Osteoblast (primary cell): ENCODE measurements around the gene VOPP1. TPM values are rescaled to one million over a fixed set of nuclear protein-coding genes. Genes with fewer than 3 reads are reported as not detected.

Experiments
- DNase-seq: peaks from one replicate; pipeline ENCODE4 v3.0.0; 2011; ENCODE audit warnings: low spot score, mixed read lengths; ENCODE audit not compliant: insufficient read length; ENCODE audit errors: missing footprints
- H2AFZ ChIP-seq: 2 replicates; pipeline ENCODE4 v1.6.0; 2011; ENCODE audit warnings: mild to moderate bottlenecking, low read length
- H3K27ac ChIP-seq: 2 replicates; pipeline ENCODE4 v1.5.1; 2011; ENCODE audit warnings: mild to moderate bottlenecking, low read depth, low read length, moderate library complexity
- H3K27me3 ChIP-seq: 2 replicates; pipeline ENCODE4 v1.6.0; 2012; ENCODE audit warnings: mild to moderate bottlenecking, control low read depth, inconsistent platforms, low read length, moderate library complexity; ENCODE audit not compliant: insufficient read depth
- H3K36me3 ChIP-seq: 2 replicates; pipeline ENCODE4 v1.5.1; 2011; ENCODE audit warnings: mild to moderate bottlenecking, low read length, control low read depth, moderate library complexity; ENCODE audit not compliant: insufficient read depth
- H3K4me1 ChIP-seq: 2 replicates; pipeline ENCODE4 v1.5.1; 2011; ENCODE audit warnings: mild to moderate bottlenecking, low read length, control low read depth, moderate library complexity; ENCODE audit not compliant: insufficient read depth
- H3K4me2 ChIP-seq: 2 replicates; pipeline ENCODE4 v1.6.0; 2011; ENCODE audit warnings: mild to moderate bottlenecking, low read length; ENCODE audit not compliant: insufficient read depth
- H3K4me3 ChIP-seq: fragments of 200-600 bp; sonication (generic); 3 replicates; pipeline ENCODE4 v1.5.1; 2012; ENCODE audit warnings: mild to moderate bottlenecking, low read length, inconsistent platforms; ENCODE audit not compliant: insufficient read depth
- H3K79me2 ChIP-seq: 2 replicates; pipeline ENCODE4 v1.6.0; 2012; ENCODE audit warnings: mild to moderate bottlenecking, low read length, control low read depth, inconsistent platforms; ENCODE audit not compliant: insufficient read depth
- H3K9me3 ChIP-seq: 2 replicates; pipeline ENCODE4 v1.5.1; 2011; ENCODE audit warnings: low read depth, low read length, control low read depth
- H4K20me1 ChIP-seq: 2 replicates; pipeline ENCODE4 v1.6.0; 2012; ENCODE audit warnings: mild to moderate bottlenecking, low read length, control low read depth; ENCODE audit not compliant: insufficient read depth
- total RNA-seq: library from RNA; depleted of rRNA; stranded (reverse); fragments of >200 nt; gene quantifications from 2 replicates; pipeline ENCODE4 v1.2.3, GENCODE V29; 2012
- TF ChIP-seq, protein P1 (sequence below): IDR thresholded peaks from 2 replicates; pipeline ENCODE4 v1.5.1; 2011; ENCODE audit warnings: mild to moderate bottlenecking, low read depth, low read length, moderate library complexity; ENCODE audit errors: extremely low read depth

VOPP1 gene
- total RNA-seq, 1 donor, result 74.6 TPM

DNA sequence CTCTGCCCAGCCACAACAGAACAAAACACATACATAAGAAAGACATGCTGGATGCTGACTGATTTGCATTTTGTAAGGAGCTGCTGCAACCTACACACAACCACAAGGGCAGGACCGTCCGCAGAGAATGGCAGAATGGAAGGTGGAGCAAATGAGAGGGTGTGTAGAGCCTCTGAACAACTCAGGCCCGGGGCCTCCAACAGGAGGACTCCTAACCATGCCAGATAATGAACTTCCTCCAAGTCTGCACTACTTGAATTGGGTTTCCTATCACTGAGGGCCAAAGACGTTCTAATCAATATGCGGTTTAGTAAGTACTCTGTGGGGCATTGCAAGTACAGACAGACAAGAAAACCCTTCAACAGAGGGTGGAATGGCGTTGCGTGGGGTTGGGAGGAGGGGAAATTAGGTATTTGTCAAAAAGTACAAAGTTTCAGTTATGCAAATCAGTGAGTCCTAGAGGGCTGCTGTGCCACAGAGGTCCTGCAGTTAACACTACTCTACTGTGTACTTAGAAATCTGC lies 14.6 kb downstream of the VOPP1 start:
- no peak overlapping the region for H2AFZ ChIP-seq
- H4K20me1 ChIP-seq, result peaks cover 73% of the 10 kb centered on the region
- DNase-seq, result no peak
- no peaks in the 10 kb centered on the region for H3K36me3 ChIP-seq
- TF ChIP-seq, protein P1, sequence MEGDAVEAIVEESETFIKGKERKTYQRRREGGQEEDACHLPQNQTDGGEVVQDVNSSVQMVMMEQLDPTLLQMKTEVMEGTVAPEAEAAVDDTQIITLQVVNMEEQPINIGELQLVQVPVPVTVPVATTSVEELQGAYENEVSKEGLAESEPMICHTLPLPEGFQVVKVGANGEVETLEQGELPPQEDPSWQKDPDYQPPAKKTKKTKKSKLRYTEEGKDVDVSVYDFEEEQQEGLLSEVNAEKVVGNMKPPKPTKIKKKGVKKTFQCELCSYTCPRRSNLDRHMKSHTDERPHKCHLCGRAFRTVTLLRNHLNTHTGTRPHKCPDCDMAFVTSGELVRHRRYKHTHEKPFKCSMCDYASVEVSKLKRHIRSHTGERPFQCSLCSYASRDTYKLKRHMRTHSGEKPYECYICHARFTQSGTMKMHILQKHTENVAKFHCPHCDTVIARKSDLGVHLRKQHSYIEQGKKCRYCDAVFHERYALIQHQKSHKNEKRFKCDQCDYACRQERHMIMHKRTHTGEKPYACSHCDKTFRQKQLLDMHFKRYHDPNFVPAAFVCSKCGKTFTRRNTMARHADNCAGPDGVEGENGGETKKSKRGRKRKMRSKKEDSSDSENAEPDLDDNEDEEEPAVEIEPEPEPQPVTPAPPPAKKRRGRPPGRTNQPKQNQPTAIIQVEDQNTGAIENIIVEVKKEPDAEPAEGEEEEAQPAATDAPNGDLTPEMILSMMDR, result no peak
- no peaks in the 10 kb centered on the region for H3K27me3 ChIP-seq
- no peaks in the 10 kb centered on the region for H3K9me3 ChIP-seq
- H3K79me2 ChIP-seq, result peaks cover 97% of the 10 kb centered on the region
- peaks cover 7% of the 10 kb centered on the region for H3K4me1 ChIP-seq
- H3K4me3 ChIP-seq, result no peak overlapping the region
- H3K4me2 ChIP-seq, result no peak overlapping the region
- H3K27ac ChIP-seq, result no peak overlapping the region

DNA sequence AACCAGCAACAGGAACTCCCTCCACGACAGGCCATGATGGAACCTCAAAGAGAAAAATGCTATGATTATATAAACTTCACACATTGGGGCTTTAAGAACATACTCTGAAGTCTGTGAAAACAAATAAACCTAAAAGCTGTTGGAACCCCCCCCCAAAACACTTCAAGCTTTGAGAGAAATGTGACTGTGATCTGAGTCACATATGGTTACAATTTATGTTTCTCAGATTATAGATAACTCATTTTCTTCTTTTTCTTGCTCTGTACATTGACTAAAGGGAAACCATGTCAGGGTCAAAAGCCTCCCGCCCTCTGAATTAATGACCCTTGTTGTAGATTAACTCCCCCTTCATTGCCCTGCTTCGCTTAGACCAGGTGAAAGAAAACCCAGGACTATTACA lies 15.8 kb downstream of the VOPP1 start:
- Histone ChIP-seq H3K27ac (no peak overlapping the region), H3K27me3 (no peaks in the 10 kb centered on the region), H4K20me1 (peaks cover 72% of the 10 kb centered on the region), H2AFZ (no peak overlapping the region), H3K4me3 (no peak overlapping the region), H3K79me2 (peaks cover 96% of the 10 kb centered on the region), H3K36me3 (no peaks in the 10 kb centered on the region), H3K4me1 (peaks cover 12% of the 10 kb centered on the region), H3K4me2 (no peak overlapping the region), H3K9me3 (no peaks in the 10 kb centered on the region)
- DNase-seq, result no peak
- TF ChIP-seq, protein P1, result no peak

DNA sequence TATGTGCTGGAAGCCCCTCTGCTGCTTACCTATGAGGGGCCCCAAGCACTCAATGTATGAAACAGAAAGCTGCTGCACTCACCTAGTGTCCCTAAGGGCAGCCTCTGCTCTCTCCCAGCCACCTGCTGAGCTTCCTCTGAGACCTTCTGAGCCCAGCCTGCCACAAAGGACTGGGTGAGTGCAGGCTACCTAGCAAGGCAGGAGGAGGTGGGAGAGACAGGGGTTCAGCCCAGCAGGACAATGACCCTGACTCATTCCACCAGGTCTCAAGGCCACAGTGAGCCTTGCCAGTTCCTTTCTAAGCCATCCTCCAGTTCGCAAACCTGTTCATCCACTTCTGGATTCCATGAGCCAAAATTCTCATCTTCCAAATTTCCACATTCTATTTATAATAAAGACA lies 16.3 kb downstream of the VOPP1 start:
- Histone ChIP-seq H4K20me1 (peaks cover 72% of the 10 kb centered on the region), H3K4me3 (no peak overlapping the region), H3K9me3 (no peaks in the 10 kb centered on the region), H3K36me3 (no peaks in the 10 kb centered on the region), H3K4me1 (peaks cover 12% of the 10 kb centered on the region), H3K27me3 (no peaks in the 10 kb centered on the region), H2AFZ (no peak overlapping the region), H3K27ac (no peak overlapping the region), H3K79me2 (peaks cover 96% of the 10 kb centered on the region), H3K4me2 (no peak overlapping the region)
- no peak for DNase-seq
- TF ChIP-seq, protein P1, result no peak

DNA sequence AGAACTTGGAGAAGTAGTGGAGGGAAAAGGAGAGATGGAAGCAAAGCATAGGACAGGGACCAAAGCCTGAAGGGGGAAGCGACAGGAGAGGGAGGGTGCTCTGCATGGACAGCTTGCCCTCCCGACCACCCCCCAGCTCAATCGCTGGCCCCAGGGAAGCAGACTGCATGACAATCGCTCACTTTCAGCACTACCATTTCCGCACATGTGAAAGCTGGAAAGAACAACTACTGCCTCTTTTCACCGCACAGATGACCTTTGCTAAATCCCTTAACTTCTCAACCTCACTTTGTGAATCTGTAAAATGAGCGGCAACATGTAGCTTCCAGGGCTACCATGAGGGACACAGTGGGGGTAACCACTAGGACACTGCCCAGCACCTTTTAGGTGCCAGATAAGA lies 17.1 kb downstream of the VOPP1 start:
- peaks cover 75% of the 10 kb centered on the region for H4K20me1 ChIP-seq

More for the DNA sequence above, 17.1 kb downstream of the VOPP1 start:
- no peaks in the 10 kb centered on the region for H3K27me3 ChIP-seq
- peaks cover 96% of the 10 kb centered on the region for H3K79me2 ChIP-seq
- H2AFZ ChIP-seq, result no peak overlapping the region
- no peaks in the 10 kb centered on the region for H3K9me3 ChIP-seq
- no peak overlapping the region for H3K27ac ChIP-seq
- H3K4me2 ChIP-seq, result no peak overlapping the region
- no peak overlapping the region for H3K4me3 ChIP-seq
- peaks cover 12% of the 10 kb centered on the region for H3K4me1 ChIP-seq
- H3K36me3 ChIP-seq, result no peaks in the 10 kb centered on the region
- TF ChIP-seq, protein P1, result no peak
- no peak for DNase-seq
